Measurements from ENCODE around the gene FAM117A.

FAM117A gene

GRCh38 chr17:49717371-49717861, 46.5 kb downstream of the FAM117A start:
- peak overlapping the region; percentile 42 for H3K4me3 Mint-ChIP-seq
- no peaks in the 10 kb centered on the region for H3K27me3 Mint-ChIP-seq
- H3K4me1 Mint-ChIP-seq (ENCODE audit: low read depth): peaks cover 35% of the 10 kb centered on the region
- peaks cover 14% of the 10 kb centered on the region for H3K36me3 Mint-ChIP-seq
- peak overlapping the region; percentile 94 for H3K27ac Mint-ChIP-seq
- no peaks in the 10 kb centered on the region for H3K9me3 Mint-ChIP-seq (ENCODE audit: low read depth)

- Mint-ChIP-seq H3K9me3 (ENCODE audit: low read depth) (no peaks in the 10 kb centered on the region), H3K27ac (peak overlapping the region; percentile 94), H3K36me3 (peaks cover 14% of the 10 kb centered on the region), H3K4me1 (ENCODE audit: low read depth) (peaks cover 35% of the 10 kb centered on the region), H3K4me3 (no peak overlapping the region), H3K27me3 (no peaks in the 10 kb centered on the region)
These were observed 47.1 kb downstream of the FAM117A start for GRCh38 chr17:49716668-49717364.

GRCh38 chr17:49715717-49716279, 48.1 kb downstream of the FAM117A start:
- peak overlapping the region; percentile 70 for H3K4me3 Mint-ChIP-seq
- no peaks in the 10 kb centered on the region for H3K9me3 Mint-ChIP-seq (ENCODE audit: low read depth)
- peaks cover 34% of the 10 kb centered on the region for H3K4me1 Mint-ChIP-seq (ENCODE audit: low read depth)
- peak overlapping the region; percentile 94 for H3K27ac Mint-ChIP-seq
- H3K36me3 Mint-ChIP-seq: peaks cover 8% of the 10 kb centered on the region
- H3K27me3 Mint-ChIP-seq: no peaks in the 10 kb centered on the region

- H3K27ac Mint-ChIP-seq: peak overlapping the region; percentile 94
- H3K36me3 Mint-ChIP-seq: peaks cover 8% of the 10 kb centered on the region
- H3K9me3 Mint-ChIP-seq (ENCODE audit: low read depth): no peaks in the 10 kb centered on the region
- H3K27me3 Mint-ChIP-seq: no peaks in the 10 kb centered on the region
- peak overlapping the region; percentile 70 for H3K4me3 Mint-ChIP-seq
- H3K4me1 Mint-ChIP-seq (ENCODE audit: low read depth): peaks cover 34% of the 10 kb centered on the region
These were observed 48.7 kb downstream of the FAM117A start for GRCh38 chr17:49715216-49715615.

GRCh38 chr17:49708515-49709183, 55.3 kb downstream of the FAM117A start:
- H3K4me3 Mint-ChIP-seq: peak overlapping the region; percentile 97
- H3K27ac Mint-ChIP-seq: peak overlapping the region; percentile 99
- H3K9me3 Mint-ChIP-seq (ENCODE audit: low read depth): no peaks in the 10 kb centered on the region
- H3K4me1 Mint-ChIP-seq (ENCODE audit: low read depth): peaks cover 36% of the 10 kb centered on the region
- no peaks in the 10 kb centered on the region for H3K27me3 Mint-ChIP-seq
- H3K36me3 Mint-ChIP-seq: peaks cover 2% of the 10 kb centered on the region

GRCh38 chr17:49707608-49708514, 56.1 kb downstream of the FAM117A start, which contains the start of gene SLC35B1:
TSS of gene SLC35B1 (minus strand) at chr17:49707964. CDS start at chr17:49707833, 131 bp downstream.
- peaks cover 2% of the 10 kb centered on the region for H3K36me3 Mint-ChIP-seq
- peak within 1 kb of the TSS; percentile 97 for H3K4me3 Mint-ChIP-seq
- no peaks in the 10 kb centered on the region for H3K27me3 Mint-ChIP-seq

GRCh38 chr17:49707246-49707607, 56.7 kb downstream of the FAM117A start:
- Mint-ChIP-seq H3K9me3 (ENCODE audit: low read depth) (no peaks in the 10 kb centered on the region), H3K4me1 (ENCODE audit: low read depth) (peaks cover 36% of the 10 kb centered on the region), H3K4me3 (peak overlapping the region; percentile 97), H3K36me3 (peaks cover 2% of the 10 kb centered on the region), H3K27me3 (no peaks in the 10 kb centered on the region), H3K27ac (peak overlapping the region; percentile 99)

More at GRCh38 chr17:49707608-49708514, 56.1 kb downstream of the FAM117A start, which contains the start of gene SLC35B1:
- no peaks in the 10 kb centered on the region for H3K9me3 Mint-ChIP-seq (ENCODE audit: low read depth)
- H3K4me1 Mint-ChIP-seq (ENCODE audit: low read depth): peaks cover 36% of the 10 kb centered on the region
- peak within 1 kb of the TSS; percentile 99 for H3K27ac Mint-ChIP-seq

- Mint-ChIP-seq H3K27ac (peak overlapping the region; percentile 70), H3K4me3 (peak overlapping the region; percentile 63), H3K4me1 (ENCODE audit: low read depth) (peaks cover 37% of the 10 kb centered on the region), H3K9me3 (ENCODE audit: low read depth) (no peaks in the 10 kb centered on the region), H3K27me3 (no peaks in the 10 kb centered on the region), H3K36me3 (peaks cover 5% of the 10 kb centered on the region)
These were observed 58.7 kb downstream of the FAM117A start for GRCh38 chr17:49705254-49705653.

GRCh38 chr17:49703557-49704277, 60.2 kb downstream of the FAM117A start:
- Mint-ChIP-seq H3K27me3 (no peaks in the 10 kb centered on the region), H3K27ac (no peak overlapping the region), H3K36me3 (peaks cover 5% of the 10 kb centered on the region)

GRCh38 chr17:49700960-49701359, 63.0 kb downstream of the FAM117A start:
- peaks cover 5% of the 10 kb centered on the region for H3K36me3 Mint-ChIP-seq
- no peaks in the 10 kb centered on the region for H3K9me3 Mint-ChIP-seq (ENCODE audit: low read depth)
- H3K4me1 Mint-ChIP-seq (ENCODE audit: low read depth): peaks cover 29% of the 10 kb centered on the region
- H3K27me3 Mint-ChIP-seq: no peaks in the 10 kb centered on the region
- H3K27ac Mint-ChIP-seq: no peak overlapping the region
- no peak overlapping the region for H3K4me3 Mint-ChIP-seq

More at GRCh38 chr17:49703557-49704277, 60.2 kb downstream of the FAM117A start:
- Mint-ChIP-seq H3K4me3 (no peak overlapping the region), H3K9me3 (ENCODE audit: low read depth) (no peaks in the 10 kb centered on the region), H3K4me1 (ENCODE audit: low read depth) (peaks cover 36% of the 10 kb centered on the region)

GRCh38 chr17:49699966-49700575, 63.9 kb downstream of the FAM117A start:
- H3K4me1 Mint-ChIP-seq (ENCODE audit: low read depth): peaks cover 30% of the 10 kb centered on the region
- H3K9me3 Mint-ChIP-seq (ENCODE audit: low read depth): no peaks in the 10 kb centered on the region
- no peaks in the 10 kb centered on the region for H3K27me3 Mint-ChIP-seq
- peaks cover 3% of the 10 kb centered on the region for H3K36me3 Mint-ChIP-seq
- H3K4me3 Mint-ChIP-seq: no peak overlapping the region
- peak overlapping the region; percentile 35 for H3K27ac Mint-ChIP-seq

GRCh38 chr17:49698005-49698404, 65.9 kb downstream of the FAM117A start:
- Mint-ChIP-seq H3K27ac (no peak overlapping the region), H3K4me3 (no peak overlapping the region)

GRCh38 chr17:49696233-49696761, 67.6 kb downstream of the FAM117A start:
- peaks cover 3% of the 10 kb centered on the region for H3K36me3 Mint-ChIP-seq
- no peaks in the 10 kb centered on the region for H3K9me3 Mint-ChIP-seq (ENCODE audit: low read depth)
- H3K27me3 Mint-ChIP-seq: no peaks in the 10 kb centered on the region
- peak overlapping the region; percentile 96 for H3K27ac Mint-ChIP-seq
- peaks cover 40% of the 10 kb centered on the region for H3K4me1 Mint-ChIP-seq (ENCODE audit: low read depth)
- H3K4me3 Mint-ChIP-seq: peak overlapping the region; percentile 63

More at GRCh38 chr17:49698005-49698404, 65.9 kb downstream of the FAM117A start:
- no peaks in the 10 kb centered on the region for H3K9me3 Mint-ChIP-seq (ENCODE audit: low read depth)
- peaks cover 33% of the 10 kb centered on the region for H3K4me1 Mint-ChIP-seq (ENCODE audit: low read depth)
- no peaks in the 10 kb centered on the region for H3K27me3 Mint-ChIP-seq
- H3K36me3 Mint-ChIP-seq: peaks cover 3% of the 10 kb centered on the region

Data from activated naive CD8-positive, alpha-beta T cell (primary cell).